ENCODE results near the gene CYCS. TPM values are rescaled to one million over a fixed set of nuclear protein-coding genes. Genes with fewer than 3 reads are reported as not detected.
A peak's percentile ranks its signal among the peaks of the same experiment; 100 is the strongest.

CYCS gene
- total and polyA plus RNA-seq, 2 experiments from 2014 or later = 91.3 to 155 TPM

GRCh38 chr7:25095516-25096345, 29.3 kb downstream of the CYCS start:
- TF ChIP-seq EZH2 (IDR thresholded peaks at IDR 0.05; ENCODE audit: borderline replicate concordance) = no peak
- no peak for TF ChIP-seq EZH2phosphoT487 (IDR thresholded peaks at IDR 0.05; ENCODE audit: low read depth, severe bottlenecking, unreplicated experiment)
- no peak for TF ChIP-seq CTCF (IDR thresholded peaks at IDR 0.05; ENCODE audit: poor library complexity)
- Histone ChIP-seq H3K4me3 (no peak overlapping the region), H3K9me2 (replicated peaks; ENCODE audit: insufficient read depth) (no peaks in the 10 kb centered on the region), H3K4me1 (ENCODE audit: insufficient read depth) (no peaks in the 10 kb centered on the region), H3K36me3 (replicated peaks; ENCODE audit: insufficient read depth, low read depth) (no peaks in the 10 kb centered on the region), H3K9me3 (ENCODE audit: low read depth) (no peaks in the 10 kb centered on the region), H2AFZ (no peak overlapping the region), H3K27me3 (no peaks in the 10 kb centered on the region), H3K4me2 (no peak overlapping the region), H3K79me2 (no peaks in the 10 kb centered on the region), H4K20me1 (ENCODE audit: insufficient read depth, poor library complexity, severe bottlenecking) (no peaks in the 10 kb centered on the region), H3K27ac (no peak overlapping the region)
- no peak for DNase-seq (ENCODE audit: low spot score)
- WGBS (ENCODE audit: low lambda C conversion rate, missing lambda C conversion rate) = 44% methylated on average over 5 of the region's 5 CpGs

GRCh38 chr7:25093268-25093826, 31.7 kb downstream of the CYCS start:
- no peak overlapping the region for H2AFZ ChIP-seq
- TF ChIP-seq EZH2 (IDR thresholded peaks at IDR 0.05; ENCODE audit: borderline replicate concordance) (no peak), EZH2phosphoT487 (IDR thresholded peaks at IDR 0.05; ENCODE audit: low read depth, severe bottlenecking, unreplicated experiment) (no peak), CTCF (IDR thresholded peaks at IDR 0.05; ENCODE audit: poor library complexity) (peak; percentile 73)
- H3K36me3 ChIP-seq (replicated peaks; ENCODE audit: insufficient read depth, low read depth) = no peaks in the 10 kb centered on the region
- peak; percentile 85 for DNase-seq (ENCODE audit: low spot score)
- H4K20me1 ChIP-seq (ENCODE audit: insufficient read depth, poor library complexity, severe bottlenecking) = no peaks in the 10 kb centered on the region
- H3K4me1 ChIP-seq (ENCODE audit: insufficient read depth) = no peaks in the 10 kb centered on the region
- H3K27ac ChIP-seq = no peak overlapping the region
- H3K9me3 ChIP-seq (ENCODE audit: low read depth) = no peaks in the 10 kb centered on the region
- no peak overlapping the region for H3K4me2 ChIP-seq
- H3K9me2 ChIP-seq (replicated peaks; ENCODE audit: insufficient read depth) = no peaks in the 10 kb centered on the region
- H3K79me2 ChIP-seq = no peaks in the 10 kb centered on the region
- H3K4me3 ChIP-seq = no peak overlapping the region
- 73% methylated on average over 6 of the region's 6 CpGs for WGBS (ENCODE audit: low lambda C conversion rate, missing lambda C conversion rate)
- no peaks in the 10 kb centered on the region for H3K27me3 ChIP-seq

DNA sequence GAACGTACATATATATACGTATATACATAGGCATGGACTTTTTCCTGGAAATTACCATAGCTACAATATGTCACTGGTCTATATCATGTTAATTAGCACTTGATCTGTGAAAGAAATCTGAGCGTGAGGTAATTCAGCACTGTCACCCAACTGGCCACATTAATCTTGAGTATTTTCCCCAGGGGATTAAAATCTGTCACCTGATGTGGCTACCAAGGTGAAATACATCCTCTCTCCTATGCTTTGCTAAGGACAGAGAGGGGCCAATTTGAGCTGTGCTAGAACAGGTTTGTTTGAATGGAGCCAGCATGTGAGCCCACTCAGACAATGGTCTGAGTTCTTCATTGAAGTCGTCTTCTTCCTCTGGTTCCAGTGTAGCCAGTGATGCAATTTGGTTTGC, 33.3 kb downstream of the CYCS start:
- no peaks in the 10 kb centered on the region for H3K79me2 ChIP-seq
- no peaks in the 10 kb centered on the region for H3K9me3 ChIP-seq (ENCODE audit: low read depth)
- no peaks in the 10 kb centered on the region for H3K4me1 ChIP-seq (ENCODE audit: insufficient read depth)
- H3K27me3 ChIP-seq = no peaks in the 10 kb centered on the region
- no peak for TF ChIP-seq EZH2 (IDR thresholded peaks at IDR 0.05; ENCODE audit: borderline replicate concordance)
- no peak for TF ChIP-seq CTCF (IDR thresholded peaks at IDR 0.05; ENCODE audit: poor library complexity)
- TF ChIP-seq EZH2phosphoT487 (IDR thresholded peaks at IDR 0.05; ENCODE audit: low read depth, severe bottlenecking, unreplicated experiment) = no peak
- no peak overlapping the region for H3K4me3 ChIP-seq
- 85% methylated on average over 4 of the region's 4 CpGs for WGBS (ENCODE audit: low lambda C conversion rate, missing lambda C conversion rate)
- H2AFZ ChIP-seq = no peak overlapping the region
- no peaks in the 10 kb centered on the region for H3K36me3 ChIP-seq (replicated peaks; ENCODE audit: insufficient read depth, low read depth)
- no peaks in the 10 kb centered on the region for H3K9me2 ChIP-seq (replicated peaks; ENCODE audit: insufficient read depth)
- H3K27ac ChIP-seq = no peak overlapping the region
- no peaks in the 10 kb centered on the region for H4K20me1 ChIP-seq (ENCODE audit: insufficient read depth, poor library complexity, severe bottlenecking)
- DNase-seq (ENCODE audit: low spot score) = no peak
- no peak overlapping the region for H3K4me2 ChIP-seq

All from hepatocyte (in vitro differentiated cells).